SK-N-SH (cell line): ENCODE data around the gene JAKMIP1. TPM values are rescaled to one million over a fixed set of nuclear protein-coding genes. Genes with fewer than 3 reads are reported as not detected.

Experiments used
- CTCF ChIA-PET: fragments of 300-600, 350-600 bp; formaldehyde crosslinking; extraction: SDS; loops from one replicate; lab custom pipeline; 2021; lab: Yijun Ruan, JAX
- POLR2A ChIA-PET: fragments of 350-600 bp; sonication (Branson Sonifier 250); formaldehyde crosslinking; extraction: SDS; loops from one replicate; lab custom pipeline; 2020; ENCODE audit warnings: antibody characterized with exemption, inconsistent platforms; lab: Yijun Ruan, JAX
- DNase-seq: peaks from one replicate; pipeline ENCODE4 v3.0.0; 2012
- H2AFZ ChIP-seq: fragments of 200-600 bp; sonication (generic); 2 replicates; pipeline ENCODE4 v1.8.1; 2016; ENCODE audit warnings: antibody characterized with exemption, mild to moderate bottlenecking, low read depth
- H3F3A ChIP-seq: fragments of 200-600 bp; sonication (generic); replicated peaks from 2 replicates; pipeline ENCODE3; 2016; ENCODE audit warnings: antibody characterized with exemption, mild to moderate bottlenecking; ENCODE audit not compliant: insufficient read depth
- H3K27ac ChIP-seq, 2 experiments: fragments of 200-500 bp in 1 of 2; fragments of 200-600 bp in 1 of 2; sonication (Bioruptor generic) in 1 of 2; sonication (generic), shearing (Covaris generic) in 1 of 2; 2 replicates each; pipeline versions ENCODE4 v1.5.1 to v1.6.1; 2014 to 2016; ENCODE audit warnings: low read depth in 2 of 2, inconsistent platforms in 1 of 2, low read length in 1 of 2, mild to moderate bottlenecking in 1 of 2, mixed read lengths in 1 of 2
- H3K27me3 ChIP-seq: fragments of 200-600 bp; sonication (generic), shearing (Covaris generic); 2 replicates; pipeline ENCODE4 v1.6.1; 2016; ENCODE audit warnings: mixed run types; ENCODE audit not compliant: insufficient read depth
- H3K36me3 ChIP-seq, 2 experiments: fragments of 200-500 bp in 1 of 2; fragments of 200-600 bp in 1 of 2; sonication (Bioruptor generic) in 1 of 2; sonication (generic) in 1 of 2; replicated peaks in 1 of 2; 2 replicates each; pipeline versions ENCODE3 to v1.5.1; 2014 to 2016; ENCODE audit warnings: low read length in 1 of 2, mild to moderate bottlenecking in 1 of 2; ENCODE audit not compliant: insufficient read depth in 2 of 2, control insufficient read depth in 1 of 2
- H3K4me1 ChIP-seq, 2 experiments: fragments of 200-500 bp in 1 of 2; fragments of 200-600 bp in 1 of 2; sonication (Bioruptor generic) in 1 of 2; sonication (generic), shearing (Covaris generic) in 1 of 2; 2 replicates each; pipeline versions ENCODE4 v1.5.1 to v1.6.1; 2014 to 2016; ENCODE audit warnings: low read depth in 1 of 2, low read length in 1 of 2, mixed run types in 1 of 2; ENCODE audit not compliant: insufficient read depth in 2 of 2, control insufficient read depth in 1 of 2
- H3K4me2 ChIP-seq: fragments of 200-600 bp; sonication (generic), shearing (Covaris generic); 2 replicates; pipeline ENCODE4 v1.6.1; 2017; ENCODE audit warnings: mixed run types
- H3K4me3 ChIP-seq, 2 experiments: fragments of 200-500 bp in 1 of 2; fragments of 200-600 bp in 1 of 2; sonication (Bioruptor generic) in 1 of 2; sonication (generic), shearing (Covaris generic) in 1 of 2; 2 replicates each; pipeline versions ENCODE4 v1.5.1 to v1.8.1; 2014 to 2016; ENCODE audit warnings: low read depth in 2 of 2, inconsistent platforms in 1 of 2, low read length in 1 of 2, mild to moderate bottlenecking in 1 of 2, mixed read lengths in 1 of 2, moderate library complexity in 1 of 2
- H3K79me2 ChIP-seq: fragments of 200-600 bp; sonication (generic); 2 replicates; pipeline ENCODE4 v1.8.1; 2017; ENCODE audit warnings: mild to moderate bottlenecking; ENCODE audit not compliant: insufficient read depth
- H3K9ac ChIP-seq: fragments of 200-600 bp; sonication (generic); 2 replicates; pipeline ENCODE4 v1.6.1; 2017; ENCODE audit warnings: mixed run types
- H3K9me2 ChIP-seq: fragments of 200-600 bp; sonication (generic); 2 replicates; pipeline ENCODE4 v1.6.1; 2017; ENCODE audit warnings: mixed run types
- H3K9me3 ChIP-seq: fragments of 200-600 bp; sonication (generic); 2 replicates; pipeline ENCODE4 v1.6.1; 2017; ENCODE audit warnings: mixed run types, mild to moderate bottlenecking, moderate library complexity
- H4K20me1 ChIP-seq: fragments of 200-600 bp; sonication (generic); 2 replicates; pipeline ENCODE4 v1.6.1; 2017; ENCODE audit warnings: mild to moderate bottlenecking, mixed run types; ENCODE audit not compliant: insufficient read depth
- CHD2 ChIP-seq: fragments of 150-350 bp; IDR thresholded peaks from 2 replicates; pipeline ENCODE4 v1.6.1; 2018; ENCODE audit warnings: low read length; ENCODE audit not compliant: partially characterized antibody
- CTCF ChIP-seq: fragments of 200-600 bp; sonication (generic); IDR thresholded peaks from 2 replicates; pipeline ENCODE4 v1.6.1; 2017; ENCODE audit warnings: antibody characterized with exemption, mild to moderate bottlenecking, moderate library complexity
- ELF1 ChIP-seq: IDR thresholded peaks from 2 replicates; pipeline ENCODE4 v1.4.0; 2012
- EP300 ChIP-seq, 2 experiments: IDR thresholded peaks; 2 replicates each; pipeline versions ENCODE4 v1.4.0 to v1.6.1; 2012; ENCODE audit warnings: borderline replicate concordance in 1 of 2, low read depth in 1 of 2, low read length in 1 of 2
- EZH2phosphoT487 ChIP-seq: fragments of 200-600 bp; sonication (generic); IDR thresholded peaks from 2 replicates; pipeline ENCODE4 v1.6.1; 2017; ENCODE audit warnings: low read depth, mixed run types, mild to moderate bottlenecking, antibody characterized with exemption, moderate library complexity, borderline replicate concordance
- FOXJ3 ChIP-seq: sonication (generic); formaldehyde crosslinking; IDR thresholded peaks from 2 replicates; pipeline ENCODE4 v1.5.1; 2020; ENCODE audit warnings: mild to moderate bottlenecking, missing genetic modification reagents
- FOXM1 ChIP-seq: IDR thresholded peaks from 2 replicates; pipeline ENCODE4 v1.4.0; 2012; ENCODE audit warnings: low read depth, mild to moderate bottlenecking
- IRF3 ChIP-seq: fragments of 150-350 bp; IDR thresholded peaks from 2 replicates; pipeline ENCODE4 v1.6.1; 2016; ENCODE audit warnings: mild to moderate bottlenecking, low read depth, low read length
- JUND ChIP-seq: IDR thresholded peaks from 2 replicates; pipeline ENCODE4 v1.4.0; 2012
- MEF2A ChIP-seq: IDR thresholded peaks from 2 replicates; pipeline ENCODE4 v1.4.0; 2012; ENCODE audit warnings: low read depth, borderline replicate concordance
- MXI1 ChIP-seq: IDR thresholded peaks from 2 replicates; pipeline ENCODE4 v1.6.1; 2012; ENCODE audit warnings: mild to moderate bottlenecking, low read depth, low read length, improper control_type of control experiment
- REST ChIP-seq: IDR thresholded peaks from 2 replicates; pipeline ENCODE4 v1.6.1; 2012; ENCODE audit warnings: mild to moderate bottlenecking, low read depth, low read length, moderate library complexity
- RFX5 ChIP-seq: IDR thresholded peaks from 2 replicates; pipeline ENCODE4 v1.6.1; 2012; ENCODE audit warnings: mild to moderate bottlenecking, improper control_type of control experiment, low read length
- SMC3 ChIP-seq: IDR thresholded peaks from 2 replicates; pipeline ENCODE4 v1.6.1; 2012; ENCODE audit warnings: low read depth, low read length, improper control_type of control experiment
- TCF12 ChIP-seq: IDR thresholded peaks from 2 replicates; pipeline ENCODE4 v1.4.0; 2012
- TEAD4 ChIP-seq: IDR thresholded peaks from 2 replicates; pipeline ENCODE4 v1.4.0; 2012; ENCODE audit warnings: mild to moderate bottlenecking, borderline replicate concordance; ENCODE audit not compliant: insufficient read depth
- USF1 ChIP-seq: IDR thresholded peaks from 2 replicates; pipeline ENCODE4 v1.4.0; 2012; ENCODE audit warnings: low read depth, borderline replicate concordance
- USF2 ChIP-seq: fragments of 150-350 bp; IDR thresholded peaks from 2 replicates; pipeline ENCODE4 v1.6.1; 2017; ENCODE audit warnings: antibody characterized with exemption, low read length, low read depth, borderline replicate concordance
- YY1 ChIP-seq: IDR thresholded peaks from 2 replicates; pipeline ENCODE4 v1.4.0; 2012; ENCODE audit warnings: low read depth, mild to moderate bottlenecking
- WGBS: methylation state at CpG from one replicate; pipeline ENCODE4 v1.1.6; 2017; ENCODE audit warnings: low lambda C conversion rate; 5-methylcytosine and 5-hydroxymethylcytosine counted together
- polyA plus RNA-seq, 3 experiments: library from polyadenylated mRNA; depleted of rRNA; stranded (reverse); fragments of >200 nt; gene quantifications; 2 replicates each; pipeline ENCODE4 v1.2.3, GENCODE V29; 2012

The JAKMIP1 gene
- polyA plus RNA-seq, 1 of the 3 experiments (the other 2 are of a cell fraction) = 0.54 TPM

GRCh38 chr4:6013564-6013963 lies 186.8 kb downstream of the JAKMIP1 start:
- no peaks in the 10 kb centered on the region for H3F3A ChIP-seq
- no peak overlapping the region for H2AFZ ChIP-seq
- no peak overlapping the region for H3K27ac ChIP-seq
- peaks cover 0 to 9% of the 10 kb centered on the region in 2 experiments; a peak in 1 of 4 replicates for H3K4me1 ChIP-seq
- no peak for DNase-seq
- no peaks in the 10 kb centered on the region for H3K9me3 ChIP-seq
- no peaks in the 10 kb centered on the region for H4K20me1 ChIP-seq
- ChIA-PET POLR2A (no interaction called here), CTCF (interaction anchor here (1.3 to 10.5 kb wide), 2 partner anchors 15 to 97 kb away, joined by 3 to 107 read pairs; no protein-coding TSS in a partner anchor)
- no peak overlapping the region for H3K4me2 ChIP-seq
- H3K4me3 ChIP-seq = no peak overlapping the region
- H3K36me3 ChIP-seq = no peaks in the 10 kb centered on the region
- no peaks in the 10 kb centered on the region for H3K9me2 ChIP-seq
- H3K79me2 ChIP-seq = no peaks in the 10 kb centered on the region
- no peak overlapping the region for H3K9ac ChIP-seq
- TF ChIP-seq CTCF (no peak), MEF2A (no peak), ELF1 (no peak), TEAD4 (no peak), RFX5 (no peak), MXI1 (no peak), USF2 (no peak), JUND (no peak), TCF12 (no peak), USF1 (no peak), REST (no peak), IRF3 (no peak), YY1 (no peak), FOXJ3 (CRISPR knock-in tag) (no peak), EP300 (IDR thresholded peaks at IDR 0.05; ENCODE audit: borderline replicate concordance in 1 of 2, low read depth in 1 of 2, low read length in 1 of 2) (no peak), FOXM1 (no peak), SMC3 (no peak), EZH2phosphoT487 (no peak), CHD2 (no peak)
- H3K27me3 ChIP-seq = no peaks in the 10 kb centered on the region
- 51% methylated on average over 12 of the region's 12 CpGs for WGBS
